HG03442 (cell line): ENCODE data around the gene ARSA.
"Not testable (repeated sequence)": the region's sequence is repeated elsewhere in the genome, so short reads cannot be mapped to it uniquely, and the experiment has no call there.

Experiments used
- ATAC-seq: cut with Tn5 transposase; IDR thresholded peaks from one replicate; pipeline ENCODE4 v1.9.1; 2021; ENCODE audit warnings: mild to moderate bottlenecking, moderate library complexity; ENCODE audit not compliant: unreplicated experiment

ARSA gene

DNA sequence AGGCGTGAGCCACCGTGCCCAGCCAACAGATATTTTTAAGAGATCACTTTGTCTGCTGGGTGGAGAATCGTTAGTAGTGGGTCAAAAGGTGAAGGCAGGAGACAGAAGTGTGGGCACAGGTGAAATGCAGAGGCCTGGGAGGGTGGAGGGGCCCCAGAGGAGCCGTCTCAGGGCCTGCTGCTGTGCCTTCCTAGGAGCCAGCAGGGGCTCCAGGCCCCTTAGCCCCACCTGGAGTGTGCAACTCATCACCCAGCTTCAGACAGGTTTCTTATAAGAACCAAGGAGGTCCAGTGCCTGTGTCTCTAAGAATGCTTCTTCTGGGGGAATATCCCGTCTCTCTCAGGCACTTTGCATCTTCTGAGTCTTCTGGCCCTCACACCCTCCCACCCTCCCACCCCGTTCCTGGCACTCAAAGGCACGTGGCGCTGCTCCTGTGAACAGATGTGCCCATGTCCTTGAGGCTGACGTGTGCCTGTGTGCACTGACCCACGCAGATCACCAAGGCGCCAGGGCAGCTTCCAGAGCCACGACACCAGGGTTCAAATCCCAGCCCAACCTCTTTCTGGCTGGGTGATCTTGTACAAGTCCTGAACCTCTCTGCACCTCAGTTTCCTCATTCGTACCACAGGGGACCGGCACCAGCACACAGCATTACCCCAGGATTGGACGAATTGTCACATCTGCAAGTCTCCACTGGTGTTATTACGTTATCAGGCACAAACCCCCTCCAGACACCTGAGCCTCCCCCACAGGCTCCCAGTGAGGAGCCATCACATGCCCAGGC is 3.4 kb downstream of the ARSA start:
- no peak for ATAC-seq

GRCh38 chr22:50622723-50623327 is 5.1 kb downstream of the ARSA start:
- ATAC-seq, result no peak

GRCh38 chr22:50621948-50622722 is 5.8 kb downstream of the ARSA start:
- no peak for ATAC-seq

DNA sequence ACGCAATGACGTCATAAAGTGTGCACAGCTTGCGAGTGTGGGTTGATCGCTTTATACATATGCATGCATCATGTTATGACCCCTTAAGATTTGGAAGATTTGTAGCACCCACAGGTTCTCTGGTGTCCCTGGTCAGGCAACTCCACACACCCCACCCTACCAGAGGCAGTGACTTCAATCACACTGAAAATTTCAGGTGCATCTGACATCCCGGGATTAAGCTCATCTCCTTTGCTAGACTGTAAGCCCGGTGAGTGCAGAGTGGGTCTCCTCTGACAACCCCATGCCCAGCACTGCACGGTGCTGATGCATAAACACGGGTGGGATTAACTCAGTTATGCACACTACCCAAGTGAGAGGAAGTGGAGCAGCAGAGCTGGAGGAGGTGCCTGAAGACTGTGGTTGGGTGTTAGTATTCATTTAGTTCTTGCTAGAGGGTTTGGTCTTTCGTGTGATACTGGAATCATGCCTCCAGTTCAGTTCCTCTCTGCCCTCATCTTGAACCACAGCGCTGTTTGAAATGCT is 6.5 kb downstream of the ARSA start:
- ATAC-seq, result peak; percentile 7

DNA sequence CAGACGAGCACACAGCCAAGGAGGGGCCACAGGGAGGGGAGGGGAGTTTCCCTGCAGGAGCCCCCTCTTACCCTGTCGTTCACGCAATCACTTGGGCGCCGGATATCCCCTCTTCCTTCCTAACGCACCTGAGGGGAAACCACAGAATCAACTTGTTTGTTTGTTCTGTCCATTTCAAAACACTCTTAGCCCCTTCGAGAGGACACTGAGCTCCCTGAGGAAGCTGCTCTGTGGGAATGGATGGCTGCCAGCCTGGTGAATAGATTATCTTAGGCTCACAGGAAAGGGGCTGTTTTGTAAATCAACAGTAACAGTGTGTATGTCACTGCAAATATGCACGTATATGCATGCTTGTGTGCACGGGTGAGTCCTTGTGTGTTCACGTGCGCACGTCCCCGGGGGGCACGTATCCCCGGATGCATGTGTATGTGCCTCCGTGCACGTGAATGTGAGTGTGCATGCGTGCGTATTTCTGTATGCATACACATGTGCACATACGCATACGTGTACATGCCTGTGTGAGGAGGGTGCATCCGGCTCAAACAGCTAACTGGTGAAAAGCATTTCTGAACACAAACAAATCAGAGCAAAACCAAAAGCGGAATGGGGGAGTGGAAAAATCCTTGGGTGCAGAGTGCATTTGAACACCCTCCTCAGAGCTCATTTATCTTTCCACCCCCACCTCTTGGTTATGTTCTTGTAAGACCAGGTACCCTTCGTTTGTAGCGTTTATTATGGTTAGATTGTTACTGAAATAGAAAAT is 7.2 kb downstream of the ARSA start:
- peak; percentile 61 for ATAC-seq

GRCh38 chr22:50614296-50614695 is 13.7 kb downstream of the ARSA start:
- ATAC-seq, result not testable (repeated sequence)

DNA sequence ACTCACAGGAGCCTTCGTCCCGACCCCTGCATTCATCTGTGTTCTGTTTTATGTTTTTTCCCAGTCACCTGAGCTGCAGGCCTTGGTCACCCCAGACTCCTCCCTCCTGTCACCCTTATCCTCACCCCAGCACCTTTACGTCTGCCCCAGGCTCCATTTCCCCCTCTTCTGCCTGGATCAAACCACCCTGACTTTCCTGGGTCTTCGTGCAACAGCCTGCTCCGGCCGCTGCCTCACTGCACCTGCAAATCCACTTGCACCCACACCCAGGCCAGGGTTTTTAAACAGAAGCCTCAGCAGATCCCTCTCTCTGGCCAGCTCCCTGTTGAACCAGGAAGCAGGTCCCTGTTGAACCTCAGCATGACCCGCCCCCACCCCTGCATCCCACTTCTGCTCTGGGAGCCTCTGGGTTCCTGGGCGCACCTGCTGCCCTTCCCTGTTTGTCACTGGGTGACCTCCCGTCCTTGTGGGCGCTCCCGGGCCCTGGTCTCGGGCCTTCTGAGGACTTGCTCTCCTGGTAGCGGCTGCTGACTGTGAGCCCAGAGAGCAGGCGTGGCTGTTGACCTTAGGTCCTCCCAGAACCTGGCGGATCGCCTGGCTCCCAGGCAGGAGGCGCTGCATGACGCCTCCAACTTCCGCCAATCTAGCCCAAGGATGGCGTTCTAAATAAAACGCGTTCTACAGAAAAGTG is 14.5 kb downstream of the ARSA start:
- ATAC-seq, result no peak

GRCh38 chr22:50612528-50613221 is 15.3 kb downstream of the ARSA start:
- ATAC-seq, result no peak

- ATAC-seq, result no peak
Measured at GRCh38 chr22:50612168-50612527, 15.8 kb downstream of the ARSA start.

- ATAC-seq, result no peak
Measured at GRCh38 chr22:50611341-50612060, 16.5 kb downstream of the ARSA start.

GRCh38 chr22:50610581-50610980 is 17.4 kb downstream of the ARSA start:
- ATAC-seq, result no peak

- no peak for ATAC-seq
Measured at GRCh38 chr22:50610041-50610451, 17.9 kb downstream of the ARSA start.

DNA sequence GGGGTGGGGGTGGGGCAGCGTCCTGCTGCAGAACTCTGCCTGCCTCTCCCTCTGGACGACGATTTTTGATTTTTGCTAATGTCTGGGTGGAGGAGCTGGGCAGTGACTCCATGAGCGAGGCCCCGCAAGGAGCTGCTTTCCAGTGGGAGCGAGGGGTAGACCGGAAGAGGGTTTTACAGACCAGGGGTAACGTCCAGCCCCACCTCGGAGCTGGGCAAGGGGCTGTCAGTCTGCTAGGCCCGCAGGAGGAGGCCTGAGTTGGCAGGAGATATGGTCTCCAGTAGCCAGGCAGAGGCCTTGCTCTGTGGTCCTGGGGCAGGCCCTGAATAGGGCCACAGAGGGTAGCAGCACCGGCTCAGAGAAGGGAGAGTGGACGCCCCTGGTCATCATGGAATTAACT is 18.4 kb downstream of the ARSA start:
- ATAC-seq, result no peak

- no peak for ATAC-seq
Measured at GRCh38 chr22:50608996-50609395, 19.0 kb downstream of the ARSA start.

DNA sequence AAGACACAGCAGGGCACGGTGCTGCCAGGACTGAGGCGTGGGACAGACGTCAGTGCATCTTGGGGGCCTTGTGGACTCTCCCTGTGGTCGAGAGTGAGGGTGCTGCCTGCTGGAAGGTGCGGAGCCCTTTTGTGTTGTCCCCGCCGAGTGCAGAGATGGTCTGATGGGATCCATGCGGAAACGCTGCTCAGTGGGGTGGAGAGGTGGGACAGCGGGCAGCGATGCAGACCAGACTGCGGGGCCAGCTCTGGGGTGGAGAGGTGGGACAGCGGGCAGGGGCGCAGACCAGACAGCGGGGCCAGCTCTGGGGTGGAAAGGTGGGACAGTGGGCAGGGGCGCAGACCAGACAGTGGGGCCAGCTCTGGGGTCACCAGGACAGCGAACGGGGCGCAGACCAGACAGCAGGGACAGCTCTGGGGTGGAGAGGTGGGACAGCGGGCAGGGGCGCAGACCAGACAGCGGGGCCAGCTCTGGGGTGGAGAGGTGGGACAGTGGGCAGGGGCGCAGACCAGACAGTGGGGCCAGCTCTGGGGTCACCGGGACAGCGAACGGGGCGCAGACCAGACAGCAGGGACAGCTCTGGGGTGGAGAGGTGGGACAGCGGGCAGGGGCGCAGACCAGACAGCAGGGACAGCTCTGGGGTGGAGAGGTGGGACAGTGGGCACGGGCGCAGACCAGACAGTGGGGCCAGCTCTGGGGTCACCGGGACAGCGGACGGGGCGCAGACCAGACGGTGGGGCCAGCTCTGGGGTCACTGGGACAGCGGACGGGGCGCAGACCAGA is 19.7 kb downstream of the ARSA start:
- ATAC-seq, result not testable (repeated sequence)

DNA sequence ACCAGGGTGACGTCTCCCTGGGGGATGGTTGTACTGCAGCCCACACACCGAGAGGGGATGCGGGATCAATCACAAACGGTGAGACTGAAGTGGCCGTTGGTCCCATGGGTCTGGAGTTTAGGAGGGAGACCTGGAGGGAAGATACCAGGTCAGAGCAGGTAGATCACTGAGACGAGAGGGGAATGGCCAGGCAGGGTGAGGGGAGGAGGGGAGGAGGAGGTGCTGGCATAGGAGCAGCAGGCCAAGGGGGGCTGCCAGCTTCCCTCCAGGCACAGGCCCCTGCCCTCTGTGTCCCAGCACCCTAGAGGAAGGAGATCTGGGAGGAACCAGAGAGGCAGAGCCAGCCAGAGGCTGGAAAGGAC is 20.3 kb downstream of the ARSA start:
- no peak for ATAC-seq

- ATAC-seq, result no peak
Measured at GRCh38 chr22:50606946-50607658, 20.9 kb downstream of the ARSA start.
